Neuronal stem cell (in vitro differentiated cells): ENCODE results near the gene MCRIP2.

ENCODE experiments used
- DNase-seq: peaks from one replicate; pipeline ENCODE4 v3.0.0-alpha.2; 2013; ENCODE audit warnings: low spot score
- H2AFZ ChIP-seq: one replicate; pipeline ENCODE4 v1.6.1; 2013; ENCODE audit warnings: mild to moderate bottlenecking, low read length, inconsistent platforms
- H2AK5ac ChIP-seq: 2 replicates; pipeline ENCODE4 v1.6.1; 2013; ENCODE audit warnings: low read depth, mild to moderate bottlenecking, inconsistent platforms, low read length, moderate library complexity, mixed read lengths
- H2BK120ac ChIP-seq: 2 replicates; pipeline ENCODE4 v1.6.1; 2013; ENCODE audit warnings: low read depth, mild to moderate bottlenecking, inconsistent platforms, low read length, moderate library complexity, mixed read lengths
- H2BK12ac ChIP-seq: one replicate; pipeline ENCODE4 v1.6.1; 2013; ENCODE audit warnings: low read length, inconsistent platforms
- H2BK15ac ChIP-seq: 2 replicates; pipeline ENCODE4 v1.6.1; 2013; ENCODE audit warnings: mild to moderate bottlenecking, low read length, inconsistent platforms, mixed read lengths
- H2BK5ac ChIP-seq: one replicate; pipeline ENCODE4 v1.6.1; 2013; ENCODE audit warnings: inconsistent platforms, mild to moderate bottlenecking, low read length, moderate library complexity
- H3K14ac ChIP-seq: one replicate; pipeline ENCODE4 v1.6.1; 2013; ENCODE audit warnings: low read length, inconsistent platforms
- H3K18ac ChIP-seq: 2 replicates; pipeline ENCODE4 v1.6.1; 2013; ENCODE audit warnings: low read length, inconsistent platforms
- H3K23ac ChIP-seq: 2 replicates; pipeline ENCODE4 v1.6.1; 2013; ENCODE audit warnings: low read depth, mild to moderate bottlenecking, mixed read lengths, low read length, inconsistent platforms; ENCODE audit not compliant: poor library complexity
- H3K27ac ChIP-seq: replicated peaks from 3 replicates; pipeline ENCODE4 v1.5.1; 2013; ENCODE audit warnings: low read length, inconsistent platforms
- H3K27me3 ChIP-seq, 3 experiments: 2 replicates each; pipeline ENCODE4 v1.6.1; 2013; ENCODE audit warnings: low read length in 3 of 3, mild to moderate bottlenecking in 2 of 3, inconsistent platforms in 1 of 3, low read depth in 1 of 3, mixed read lengths in 1 of 3, moderate library complexity in 1 of 3; ENCODE audit not compliant: control insufficient read depth in 3 of 3, insufficient read depth in 3 of 3
- H3K36me3 ChIP-seq, 2 donors: replicated peaks in 1 of 2; 2 replicates each; pipeline ENCODE4 v1.6.1; 2013; ENCODE audit warnings: low read length in 2 of 2; ENCODE audit not compliant: control insufficient read depth in 2 of 2, insufficient read depth in 2 of 2
- H3K4ac ChIP-seq: 2 replicates; pipeline ENCODE4 v1.6.1; 2013; ENCODE audit warnings: inconsistent platforms, mild to moderate bottlenecking, low read length, moderate library complexity
- H3K4me1 ChIP-seq, 2 donors: 1 replicate in 1 of 2; 2 replicates in 1 of 2; pipeline ENCODE4 v1.6.1; 2013; ENCODE audit warnings: low read length in 2 of 2, low read depth in 1 of 2; ENCODE audit not compliant: control insufficient read depth in 2 of 2, insufficient read depth in 1 of 2
- H3K4me2 ChIP-seq: one replicate; pipeline ENCODE4 v1.6.1; 2013; ENCODE audit warnings: mild to moderate bottlenecking, low read length, inconsistent platforms; ENCODE audit not compliant: insufficient read depth, poor library complexity, severe bottlenecking
- H3K4me3 ChIP-seq, 2 donors: 2 replicates each; pipeline ENCODE4 v1.5.1; 2013; ENCODE audit warnings: low read length in 2 of 2, mild to moderate bottlenecking in 2 of 2, inconsistent platforms in 1 of 2, moderate library complexity in 1 of 2
- H3K79me1 ChIP-seq: one replicate; pipeline ENCODE4 v1.6.1; 2013; ENCODE audit warnings: low read depth, mild to moderate bottlenecking, inconsistent platforms, low read length, moderate library complexity
- H3K9ac ChIP-seq: one replicate; pipeline ENCODE4 v1.6.1; 2013; ENCODE audit warnings: mild to moderate bottlenecking, low read depth, low read length, inconsistent platforms; ENCODE audit not compliant: poor library complexity
- H3K9me3 ChIP-seq, 2 donors: replicated peaks in 1 of 2; 2 replicates each; pipeline versions ENCODE3 to v1.6.1; 2013; ENCODE audit warnings: low read length in 2 of 2, mild to moderate bottlenecking in 2 of 2, inconsistent platforms in 1 of 2, low read depth in 1 of 2, mixed read lengths in 1 of 2, moderate library complexity in 1 of 2; ENCODE audit not compliant: control insufficient read depth in 2 of 2, insufficient read depth in 1 of 2
- H4K8ac ChIP-seq: one replicate; pipeline ENCODE4 v1.6.1; 2013; ENCODE audit warnings: low read depth, mild to moderate bottlenecking, inconsistent platforms, low read length, moderate library complexity
- H4K91ac ChIP-seq: one replicate; pipeline ENCODE4 v1.6.1; 2013; ENCODE audit warnings: low read length, low read depth, mild to moderate bottlenecking, inconsistent platforms; ENCODE audit not compliant: poor library complexity
- WGBS, 2 donors: extraction: QIAGEN DNeasy Blood & Tissue Kit; methylation state at CpG; one replicate each; pipeline ENCODE4 v1.1.7; 2013; ENCODE audit warnings: missing lambda C conversion rate in 2 of 2, mixed read lengths in 1 of 2; ENCODE audit not compliant: insufficient read length in 2 of 2, insufficient replicate concordance in 1 of 2; ENCODE audit errors: extremely low coverage in 2 of 2; 5-methylcytosine and 5-hydroxymethylcytosine counted together

The MCRIP2 gene

GRCh38 chr16:609984-610383 is 31.6 kb upstream of the MCRIP2 start:
- Histone ChIP-seq H3K36me3 (peaks cover 2 to 11% of the 10 kb centered on the region in 2 donors), H3K27ac (no peak overlapping the region), H4K91ac (no peak overlapping the region), H3K4me2 (no peak overlapping the region), H4K8ac (no peak overlapping the region), H3K4me1 (no peaks in the 10 kb centered on the region), H3K4me3 (no peak overlapping the region), H3K14ac (no peak overlapping the region), H2BK120ac (no peak overlapping the region), H2BK15ac (no peak overlapping the region), H3K9me3 (peaks cover 10 to 19% of the 10 kb centered on the region in 2 donors), H3K27me3 (no peaks in the 10 kb centered on the region), H2AK5ac (no peak overlapping the region), H3K18ac (no peak overlapping the region), H3K4ac (no peak overlapping the region), H3K9ac (no peak overlapping the region), H2BK12ac (no peak overlapping the region), H2BK5ac (no peak overlapping the region), H2AFZ (no peak overlapping the region), H3K79me1 (peaks cover 17% of the 10 kb centered on the region), H3K23ac (no peak overlapping the region)
- DNase-seq, result no peak
- no CpG with 5 or more reads among the region's 14 CpGs for WGBS, 2 donors

- DNase-seq, result no peak
- no peak overlapping the region for H3K9ac ChIP-seq
- no peak overlapping the region for H2AFZ ChIP-seq
- no peak overlapping the region for H3K27ac ChIP-seq
- no peak overlapping the region for H3K4me3 ChIP-seq
- H2BK5ac ChIP-seq, result no peak overlapping the region
- peaks cover 15% of the 10 kb centered on the region for H3K79me1 ChIP-seq
- H2BK12ac ChIP-seq, result no peak overlapping the region
- no peaks in the 10 kb centered on the region for H3K27me3 ChIP-seq
- H2BK15ac ChIP-seq, result no peak overlapping the region
- H3K4me2 ChIP-seq, result no peak overlapping the region
- H3K14ac ChIP-seq, result no peak overlapping the region
- peaks cover 1 to 11% of the 10 kb centered on the region in 2 donors for H3K36me3 ChIP-seq
- H4K8ac ChIP-seq, result no peak overlapping the region
- no peak overlapping the region for H2AK5ac ChIP-seq
- no peak overlapping the region for H2BK120ac ChIP-seq
- no peak overlapping the region for H3K4ac ChIP-seq
- no peak overlapping the region for H4K91ac ChIP-seq
- no peaks in the 10 kb centered on the region for H3K4me1 ChIP-seq
- no CpG with 5 or more reads among the region's 28 CpGs for WGBS, 2 donors
- H3K18ac ChIP-seq, result peak overlapping the region; percentile 80
- no peak overlapping the region for H3K23ac ChIP-seq
- peaks cover 5 to 11% of the 10 kb centered on the region in 2 donors for H3K9me3 ChIP-seq
Observed at GRCh38 chr16:610513-611381, 30.9 kb upstream of the MCRIP2 start.

GRCh38 chr16:615122-615521 is 26.5 kb upstream of the MCRIP2 start:
- Histone ChIP-seq H3K14ac (no peak overlapping the region), H3K4me1 (no peaks in the 10 kb centered on the region), H3K9me3 (peaks cover 5 to 6% of the 10 kb centered on the region in 2 donors), H2BK120ac (no peak overlapping the region), H3K23ac (peak overlapping the region; percentile 80), H2BK5ac (no peak overlapping the region), H2BK12ac (no peak overlapping the region), H3K4me2 (no peak overlapping the region), H3K4me3 (no peak overlapping the region), H4K91ac (no peak overlapping the region), H3K4ac (no peak overlapping the region), H3K36me3 (peaks cover 1 to 11% of the 10 kb centered on the region in 2 donors), H3K9ac (no peak overlapping the region), H2BK15ac (no peak overlapping the region), H2AFZ (no peak overlapping the region), H4K8ac (no peak overlapping the region), H3K18ac (peak overlapping the region; percentile 71), H3K79me1 (peaks cover 19% of the 10 kb centered on the region), H2AK5ac (no peak overlapping the region), H3K27ac (no peak overlapping the region), H3K27me3 (no peaks in the 10 kb centered on the region)
- no CpG with 5 or more reads among the region's 13 CpGs for WGBS, 2 donors
- DNase-seq, result no peak

- Histone ChIP-seq H2BK15ac (no peak overlapping the region), H2AFZ (no peak overlapping the region), H2BK5ac (no peak overlapping the region), H3K79me1 (peaks cover 16% of the 10 kb centered on the region), H2AK5ac (no peak overlapping the region), H3K4ac (no peak overlapping the region), H3K23ac (no peak overlapping the region), H3K4me2 (no peak overlapping the region), H3K27me3 (no peaks in the 10 kb centered on the region), H3K27ac (no peak overlapping the region), H2BK12ac (peak overlapping the region; percentile 41), H3K14ac (no peak overlapping the region), H3K9me3 (peaks cover 5 to 6% of the 10 kb centered on the region in 2 donors), H3K18ac (peak overlapping the region; percentile 48), H3K4me1 (peaks cover 0 to under 1% of the 10 kb centered on the region in 2 donors), H2BK120ac (no peak overlapping the region), H3K4me3 (no peak overlapping the region), H3K36me3 (peaks cover 1 to 11% of the 10 kb centered on the region in 2 donors), H4K91ac (no peak overlapping the region), H3K9ac (no peak overlapping the region), H4K8ac (peak overlapping the region; percentile 43)
- no CpG with 5 or more reads among the region's 39 CpGs for WGBS, 2 donors
- no peak for DNase-seq
Observed at GRCh38 chr16:616733-617586, 24.7 kb upstream of the MCRIP2 start.
